ENCODE data around the gene TUBA3E. TPM values are rescaled to one million over a fixed set of nuclear protein-coding genes. Genes with fewer than 3 reads are reported as not detected.
"Not testable (repeated sequence)": the region's sequence is repeated elsewhere in the genome, so short reads cannot be mapped to it uniquely, and the experiment has no call there.

TUBA3E gene
- total RNA-seq, 2 donors from 2014 or later, result not detected

- Histone ChIP-seq H3K4me1 (ENCODE audit: control insufficient read depth in 1 of 2, low read depth in 2 of 2) (no peaks in the 10 kb centered on the region), H3K27ac (no peak overlapping the region), H3K27me3 (replicated peaks; ENCODE audit: insufficient read depth) (no peaks in the 10 kb centered on the region), H3K9me3 (no peaks in the 10 kb centered on the region), H3K4me3 (no peak overlapping the region), H3K36me3 (peaks cover 31% of the 10 kb centered on the region)
- ATAC-seq (ENCODE audit: insufficient number of reproducible peaks, low FRiP score, low read depth), result no peak
- no peak for TF ChIP-seq CTCF (IDR thresholded peaks at IDR 0.05)
- no peak for DNase-seq (ENCODE audit: low spot score)
Measured at GRCh38 chr2:130165293-130166016, 32.8 kb downstream of the TUBA3E start.

GRCh38 chr2:130162968-130163367, 35.3 kb downstream of the TUBA3E start:
- ATAC-seq (ENCODE audit: insufficient number of reproducible peaks, low FRiP score, low read depth) (no peak), DNase-seq (ENCODE audit: low spot score) (no peak)
- Histone ChIP-seq H3K9me3 (no peaks in the 10 kb centered on the region), H3K36me3 (peaks cover 31% of the 10 kb centered on the region), H3K27ac (no peak overlapping the region), H3K4me3 (no peak overlapping the region), H3K27me3 (replicated peaks; ENCODE audit: insufficient read depth) (no peaks in the 10 kb centered on the region), H3K4me1 (ENCODE audit: control insufficient read depth in 1 of 2, low read depth in 2 of 2) (no peaks in the 10 kb centered on the region)
- no peak for TF ChIP-seq CTCF (IDR thresholded peaks at IDR 0.05)

GRCh38 chr2:130162486-130162885, 35.8 kb downstream of the TUBA3E start:
- not testable (repeated sequence) for ATAC-seq (ENCODE audit: insufficient number of reproducible peaks, low FRiP score, low read depth); H3K9me3 ChIP-seq; H3K4me1 ChIP-seq (ENCODE audit: control insufficient read depth in 1 of 2, low read depth in 2 of 2); DNase-seq (ENCODE audit: low spot score); H3K4me3 ChIP-seq; H3K27ac ChIP-seq; H3K27me3 ChIP-seq (replicated peaks; ENCODE audit: insufficient read depth)
- H3K36me3 ChIP-seq, result peaks cover 26% of the 10 kb centered on the region

- not testable (repeated sequence) for H3K4me3 ChIP-seq; H3K27me3 ChIP-seq (replicated peaks; ENCODE audit: insufficient read depth); DNase-seq (ENCODE audit: low spot score); H3K9me3 ChIP-seq; H3K27ac ChIP-seq; H3K4me1 ChIP-seq (ENCODE audit: control insufficient read depth in 1 of 2, low read depth in 2 of 2); ATAC-seq (ENCODE audit: insufficient number of reproducible peaks, low FRiP score, low read depth)
- H3K36me3 ChIP-seq, result peaks cover 19% of the 10 kb centered on the region
Measured at GRCh38 chr2:130160838-130161705, 37.2 kb downstream of the TUBA3E start.

- no peak overlapping the region for H3K4me3 ChIP-seq
- no peak for TF ChIP-seq CTCF (IDR thresholded peaks at IDR 0.05)
- ATAC-seq (ENCODE audit: insufficient number of reproducible peaks, low FRiP score, low read depth) (no peak), DNase-seq (ENCODE audit: low spot score) (no peak)
- H3K36me3 ChIP-seq, result peaks cover 17% of the 10 kb centered on the region
- H3K27me3 ChIP-seq (replicated peaks; ENCODE audit: insufficient read depth), result no peaks in the 10 kb centered on the region
- H3K27ac ChIP-seq, result no peak overlapping the region
- no peaks in the 10 kb centered on the region for H3K9me3 ChIP-seq
- H3K4me1 ChIP-seq (ENCODE audit: control insufficient read depth in 1 of 2, low read depth in 2 of 2), result no peaks in the 10 kb centered on the region
Measured at GRCh38 chr2:130160131-130160530, 38.1 kb downstream of the TUBA3E start.

GRCh38 chr2:130159376-130159775, 38.9 kb downstream of the TUBA3E start:
- H3K4me3 ChIP-seq; ATAC-seq (ENCODE audit: insufficient number of reproducible peaks, low FRiP score, low read depth); H3K4me1 ChIP-seq (ENCODE audit: control insufficient read depth in 1 of 2, low read depth in 2 of 2); H3K27ac ChIP-seq; H3K9me3 ChIP-seq; H3K27me3 ChIP-seq (replicated peaks; ENCODE audit: insufficient read depth); DNase-seq (ENCODE audit: low spot score): not testable (repeated sequence)
- peaks cover 18% of the 10 kb centered on the region for H3K36me3 ChIP-seq
